Measurements from ENCODE around the gene FAM78A. TPM values are rescaled to one million over a fixed set of nuclear protein-coding genes. Genes with fewer than 3 reads are reported as not detected.
"Not testable (repeated sequence)": the region's sequence is repeated elsewhere in the genome, so short reads cannot be mapped to it uniquely, and the experiment has no call there.

Gene FAM78A
- total and polyA plus RNA-seq, 2 of the 8 experiments (the other 6 are each of a cell fraction or from before 2014, with no cell fraction given) = 3.1 TPM

DNA sequence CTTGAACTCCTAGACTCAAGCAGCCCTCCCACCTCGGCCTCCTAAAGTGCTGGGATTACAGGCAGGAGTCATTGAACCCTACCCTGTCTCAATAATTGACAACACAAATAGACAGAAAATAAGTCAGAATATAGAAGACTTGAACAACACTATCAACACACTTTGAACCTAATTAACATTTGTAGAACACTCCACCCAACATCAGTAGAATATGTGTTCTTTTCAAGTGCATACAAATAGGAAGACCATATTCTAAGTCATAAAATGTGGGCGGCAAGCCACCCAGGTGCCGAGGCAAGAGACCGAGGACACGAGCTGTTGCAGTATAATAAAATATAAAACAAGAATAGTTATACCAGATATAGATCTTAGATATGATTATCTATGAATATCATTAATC is 32.0 kb downstream of the FAM78A start:
- H3K9me3 ChIP-seq (ENCODE audit: insufficient read depth in 2 of 2, low read depth in 1 of 2, low read length in 1 of 2); DNase-seq (ENCODE audit: low read depth in 1 of 2, low spot score in 2 of 2); H3K4ac ChIP-seq (replicated peaks; ENCODE audit: insufficient read length, low read depth, low read length); H3K14ac ChIP-seq (ENCODE audit: insufficient read length); H2BK12ac ChIP-seq (ENCODE audit: low read depth, low read length); H2AK5ac ChIP-seq (ENCODE audit: low read depth, low read length); H3K56ac ChIP-seq (replicated peaks; ENCODE audit: insufficient read length, low read depth, low read length); FAIRE-seq; H3K9ac ChIP-seq (replicated peaks in 1 of 4; ENCODE audit: extremely low read depth in 1 of 4, low read depth in 3 of 4, low read length in 3 of 4); H2BK5ac ChIP-seq (ENCODE audit: low read depth, low read length); H4K91ac ChIP-seq (replicated peaks; ENCODE audit: insufficient read length, low read length); H4K5ac ChIP-seq (ENCODE audit: insufficient read length, low read depth, low read length); H3K36me3 ChIP-seq (ENCODE audit: control insufficient read depth in 2 of 4, insufficient read depth in 4 of 4, low read length in 3 of 4); H3K23ac ChIP-seq (ENCODE audit: insufficient read length); H3K4me2 ChIP-seq (ENCODE audit: insufficient read depth in 1 of 2, low read depth in 2 of 2, low read length in 2 of 2); H2BK20ac ChIP-seq (ENCODE audit: low read length); H2AFZ ChIP-seq (ENCODE audit: low read length); POLR2A ChIA-PET (ENCODE audit: partially characterized antibody); H3K23me2 ChIP-seq (ENCODE audit: low read depth, low read length); H3K27ac ChIP-seq (ENCODE audit: low read depth, low read length); H4K20me1 ChIP-seq (replicated peaks in 1 of 2; ENCODE audit: control insufficient read depth in 1 of 2, insufficient read depth in 2 of 2, low read length in 2 of 2); H3K79me1 ChIP-seq (ENCODE audit: low read depth, low read length); H3K4me3 ChIP-seq (ENCODE audit: extremely low read depth in 1 of 4, insufficient read depth in 2 of 4, low read depth in 3 of 4, low read length in 4 of 4); H3K27me3 ChIP-seq (replicated peaks in 1 of 4; ENCODE audit: control insufficient read depth in 3 of 4, extremely low read depth in 1 of 4, insufficient read depth in 3 of 4, low read length in 3 of 4); H3K18ac ChIP-seq (ENCODE audit: extremely low read depth, low read length); H3K79me2 ChIP-seq (ENCODE audit: control insufficient read depth in 1 of 2, insufficient read depth in 2 of 2, low read length in 2 of 2); H3K4me1 ChIP-seq (replicated peaks in 1 of 4; ENCODE audit: control insufficient read depth in 3 of 4, insufficient read depth in 4 of 4, low read length in 3 of 4); H2BK15ac ChIP-seq (ENCODE audit: low read length); H4K8ac ChIP-seq (ENCODE audit: extremely low read depth, insufficient read depth, low read length); H2BK120ac ChIP-seq (replicated peaks; ENCODE audit: low read depth, low read length): not testable (repeated sequence)
- 94% methylated on average over 5 of the region's 5 CpGs; no CpG with 5 or more reads in 1 of the 2 experiments for WGBS, 2 experiments (ENCODE audit: extremely low coverage in 1 of 2, insufficient coverage in 1 of 2, insufficient read length in 1 of 2, insufficient replicate concordance in 2 of 2, low coverage in 1 of 2, low lambda C conversion rate in 2 of 2, missing lambda C conversion rate in 1 of 2)
- CTCF ChIA-PET (ENCODE audit: partially characterized antibody) = interaction anchor here (0.7 kb wide), 1 partner anchor 92 kb away, joined by 3 read pairs; no protein-coding TSS in a partner anchor

All from H1 (cell line).